Measurements from ENCODE around the gene EHD1.
A peak's percentile ranks its signal among the peaks of the same experiment; 100 is the strongest.
"Not testable (repeated sequence)": the region's sequence is repeated elsewhere in the genome, so short reads cannot be mapped to it uniquely, and the experiment has no call there.

EHD1 gene

DNA sequence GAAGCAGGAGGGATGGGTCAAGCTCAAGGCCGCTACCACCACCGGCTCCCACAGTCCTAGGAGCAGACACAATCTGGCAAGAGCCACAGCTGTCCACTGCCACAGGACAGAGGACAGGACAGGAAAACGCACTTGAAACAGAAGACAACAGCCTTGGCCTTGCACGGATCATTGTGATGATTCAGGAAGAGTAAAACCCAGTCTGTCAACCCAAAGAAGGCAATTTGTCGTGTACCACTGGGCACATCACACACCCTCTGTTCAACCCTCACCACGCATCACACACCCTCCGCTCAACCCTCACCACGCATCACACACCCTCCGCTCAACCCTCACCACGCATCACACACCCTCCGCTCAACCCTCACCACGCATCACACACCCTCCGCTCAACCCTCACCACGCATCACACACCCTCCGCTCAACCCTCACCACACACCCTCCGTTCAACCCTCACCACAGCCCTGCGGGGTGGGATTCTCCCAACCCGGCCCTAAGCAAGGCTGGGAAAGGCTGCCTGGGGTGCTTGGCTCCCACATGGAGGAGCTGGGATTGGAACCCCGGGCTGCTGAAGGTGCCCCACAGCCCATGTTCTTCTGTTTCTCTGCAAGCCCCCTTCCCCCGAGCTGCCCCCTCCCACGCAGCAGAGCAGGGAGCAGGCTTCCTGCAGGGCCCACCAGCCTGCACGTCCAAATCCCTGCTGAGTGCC is 22.7 kb downstream of the EHD1 start:
- no peak for DNase-seq

- peak; percentile 60 for DNase-seq
These were observed 23.6 kb downstream of the EHD1 start for GRCh38 chr11:64854534-64855502.

DNA sequence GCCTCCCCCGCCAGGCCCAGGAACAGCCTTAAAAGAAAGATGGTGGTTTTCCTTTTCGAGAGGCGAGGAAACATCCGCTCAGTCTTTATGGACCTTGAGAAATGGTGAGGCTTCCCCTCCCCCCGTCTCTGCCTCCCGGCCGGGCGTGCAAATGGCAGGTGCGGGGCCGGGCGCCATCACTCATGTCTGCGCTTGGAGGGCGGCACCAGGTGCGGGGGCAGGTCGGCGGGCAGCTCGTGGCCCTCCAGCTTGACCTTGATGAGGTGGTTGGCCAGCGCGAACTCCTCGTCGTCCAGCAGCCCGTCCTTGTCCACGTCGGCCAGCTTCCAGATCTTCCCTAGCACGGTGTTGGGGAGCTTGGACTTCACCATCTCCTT is 24.3 kb downstream of the EHD1 start:
- no peak for DNase-seq

- no peak for DNase-seq
These were observed 24.7 kb downstream of the EHD1 start for GRCh38 chr11:64853709-64854108.

DNA sequence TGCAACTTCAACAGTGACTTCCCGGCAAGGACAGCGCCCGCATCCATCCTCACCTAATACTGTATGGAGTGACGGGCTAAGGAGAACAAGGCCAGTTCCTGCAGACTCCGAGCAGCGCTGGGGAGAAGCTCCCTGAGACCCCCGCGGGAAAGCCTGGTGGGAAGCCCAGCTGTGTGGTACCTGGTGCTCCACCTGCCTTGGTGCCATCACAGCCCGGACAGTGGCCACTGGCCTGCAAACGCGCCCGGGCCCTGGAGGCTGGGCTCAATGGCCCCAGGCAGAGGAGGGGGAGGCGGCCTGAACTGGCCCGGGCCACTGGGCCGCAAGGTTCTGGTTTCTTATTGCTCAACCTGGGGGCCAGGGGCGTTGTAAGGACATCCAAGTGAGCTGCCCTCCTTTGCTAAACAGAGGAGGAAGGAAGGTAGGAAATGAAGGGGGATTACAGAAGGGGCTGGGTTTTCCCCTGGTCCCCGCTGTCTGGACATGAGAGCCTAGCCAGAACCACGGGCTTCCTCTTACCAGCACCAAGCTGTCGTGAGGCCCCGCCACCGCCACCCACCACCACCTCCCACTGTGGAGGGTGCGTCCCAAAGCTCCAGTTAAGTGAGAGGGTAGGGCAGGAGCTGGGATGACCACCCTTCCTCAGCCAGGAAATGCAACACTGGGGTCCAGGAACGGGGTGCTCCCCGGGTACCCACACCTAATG is 25.5 kb downstream of the EHD1 start:
- DNase-seq: no peak

DNA sequence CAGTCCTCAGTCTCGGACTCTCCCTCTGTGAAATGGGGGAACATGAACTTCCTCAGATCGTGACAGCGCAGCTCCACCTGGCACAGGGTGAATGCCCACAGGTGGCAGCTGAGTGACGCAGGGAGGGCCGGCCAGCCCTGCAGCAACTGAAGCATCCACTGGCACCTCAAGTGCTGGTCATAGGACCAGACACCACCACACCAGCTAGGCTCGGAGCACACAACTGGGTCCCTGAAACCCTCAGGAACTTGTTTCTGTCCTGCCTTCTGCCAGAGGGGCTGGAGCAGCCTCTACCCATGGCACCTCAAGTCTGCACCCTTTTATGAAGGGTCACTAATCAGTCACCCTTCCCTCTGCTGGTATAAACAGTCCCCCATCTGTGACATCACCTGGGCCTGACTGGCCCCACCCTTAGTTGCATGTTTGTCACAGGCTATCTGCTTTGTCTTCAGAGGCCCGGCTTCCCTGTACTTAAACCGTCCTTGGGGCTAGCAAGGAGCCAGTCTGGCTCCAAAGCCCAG is 26.5 kb downstream of the EHD1 start:
- DNase-seq: no peak

- DNase-seq: peak; percentile 56
These were observed 27.3 kb downstream of the EHD1 start for GRCh38 chr11:64850979-64851567.

DNA sequence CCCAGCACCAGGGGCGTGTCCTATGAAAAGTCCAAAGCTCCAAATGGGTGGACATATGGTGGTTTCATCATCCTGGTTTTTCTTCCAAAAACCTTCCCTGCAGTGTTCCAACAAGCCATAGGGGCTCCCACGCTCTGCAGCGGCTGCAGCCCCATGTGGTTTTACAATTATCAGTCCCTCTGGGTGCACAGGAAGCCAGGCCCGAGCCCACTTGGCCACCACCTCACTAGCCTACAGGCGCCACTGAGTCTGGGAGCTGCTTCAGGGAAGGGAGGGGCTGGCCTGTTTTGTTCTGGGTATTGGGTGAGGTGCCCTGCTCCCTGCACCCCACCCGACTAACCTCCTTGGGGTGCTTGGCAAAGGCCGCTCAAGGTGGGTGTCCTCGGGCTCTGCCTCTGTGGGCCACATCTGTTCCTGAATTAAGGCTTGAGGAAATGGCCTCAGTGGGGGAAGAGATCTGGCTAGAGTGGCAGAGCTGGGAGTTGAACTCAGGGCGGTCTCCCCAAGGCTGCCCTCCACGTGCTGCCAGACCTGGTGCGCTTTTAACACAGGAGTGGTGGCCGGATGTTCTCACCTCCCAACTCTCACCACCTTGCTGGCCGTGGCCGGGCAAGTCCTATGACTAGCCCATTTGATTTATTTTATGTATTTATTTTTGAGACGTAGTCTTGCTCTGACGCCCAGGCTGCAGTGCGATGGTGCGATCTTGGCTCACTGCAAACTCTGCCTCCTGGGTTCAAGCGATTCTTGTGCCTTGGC is 28.6 kb downstream of the EHD1 start:
- no peak for DNase-seq

DNA sequence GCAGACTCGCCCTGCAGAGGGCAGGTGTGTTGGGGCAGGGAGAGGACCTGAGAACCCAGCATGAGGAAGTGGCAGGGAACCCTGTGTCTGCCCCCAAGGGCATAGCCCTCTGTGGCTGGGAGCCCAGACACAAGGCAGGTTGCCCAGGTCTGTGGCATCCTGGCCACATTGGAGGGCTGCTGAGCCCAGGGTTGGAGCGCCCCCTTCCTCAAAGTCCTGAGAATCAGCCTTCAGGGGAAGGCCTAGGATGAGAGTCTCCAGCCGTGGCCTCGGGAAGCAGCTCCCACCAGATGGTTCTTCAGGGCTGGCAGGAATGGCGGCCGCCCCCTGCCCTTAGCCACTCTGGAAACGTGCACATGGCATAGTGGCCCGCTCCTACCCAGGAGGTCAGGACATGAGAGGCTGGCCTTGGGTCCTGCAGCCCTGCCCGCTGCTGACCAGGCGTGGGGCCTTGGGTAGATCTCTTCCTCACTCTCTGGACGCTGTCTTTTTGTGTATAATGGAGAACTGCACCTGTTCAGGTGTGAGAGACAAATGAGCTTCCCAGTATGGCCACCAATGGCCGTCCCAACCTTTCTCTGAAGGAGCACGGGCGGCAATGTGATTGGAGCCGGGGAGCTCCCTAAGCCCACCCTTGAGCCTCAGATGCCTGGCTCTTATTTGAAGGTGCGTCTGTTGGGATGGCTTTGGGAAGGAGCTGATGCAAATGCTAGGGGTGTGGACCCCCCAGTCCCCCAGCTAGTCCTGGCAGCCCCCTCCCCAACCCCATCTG is 29.4 kb downstream of the EHD1 start:
- DNase-seq: no peak

GRCh38 chr11:64848214-64848825 is 30.1 kb downstream of the EHD1 start:
- no peak for DNase-seq

GRCh38 chr11:64846998-64847666 is 31.3 kb downstream of the EHD1 start:
- DNase-seq: peak; percentile 94

- DNase-seq: not testable (repeated sequence)
These were observed 32.7 kb downstream of the EHD1 start for GRCh38 chr11:64845776-64846129.

DNA sequence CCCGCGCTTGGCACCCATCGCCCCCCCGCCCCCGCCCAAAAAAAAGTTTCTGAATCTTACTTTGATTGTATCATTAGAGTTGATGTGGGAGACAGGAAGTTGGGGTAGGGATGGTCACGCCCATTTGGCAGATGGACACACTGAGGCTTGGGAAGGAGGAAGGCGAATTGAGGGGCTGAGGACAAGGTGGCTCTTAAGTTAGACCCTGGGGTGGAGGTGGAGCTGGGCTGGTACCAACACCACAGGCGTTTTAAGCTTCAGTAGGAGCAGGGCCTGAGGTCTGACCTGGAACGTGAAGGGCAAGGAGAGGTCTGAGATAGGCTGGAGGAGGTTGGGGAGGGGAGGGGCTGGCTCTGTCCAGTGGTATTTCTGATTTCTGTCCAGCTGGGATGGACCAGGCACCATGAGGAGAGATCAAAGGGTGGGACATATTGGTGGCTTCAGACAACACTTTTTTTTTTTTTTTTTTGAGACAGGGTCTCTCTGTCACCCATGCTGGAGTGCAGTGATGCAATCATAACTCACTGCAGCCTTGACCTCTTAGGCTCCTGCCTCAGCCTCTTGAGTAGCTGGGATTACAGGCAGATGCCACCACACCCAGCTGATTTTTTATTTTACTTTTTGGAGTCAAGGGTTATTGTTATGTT is 33.2 kb downstream of the EHD1 start:
- DNase-seq: no peak

DNA sequence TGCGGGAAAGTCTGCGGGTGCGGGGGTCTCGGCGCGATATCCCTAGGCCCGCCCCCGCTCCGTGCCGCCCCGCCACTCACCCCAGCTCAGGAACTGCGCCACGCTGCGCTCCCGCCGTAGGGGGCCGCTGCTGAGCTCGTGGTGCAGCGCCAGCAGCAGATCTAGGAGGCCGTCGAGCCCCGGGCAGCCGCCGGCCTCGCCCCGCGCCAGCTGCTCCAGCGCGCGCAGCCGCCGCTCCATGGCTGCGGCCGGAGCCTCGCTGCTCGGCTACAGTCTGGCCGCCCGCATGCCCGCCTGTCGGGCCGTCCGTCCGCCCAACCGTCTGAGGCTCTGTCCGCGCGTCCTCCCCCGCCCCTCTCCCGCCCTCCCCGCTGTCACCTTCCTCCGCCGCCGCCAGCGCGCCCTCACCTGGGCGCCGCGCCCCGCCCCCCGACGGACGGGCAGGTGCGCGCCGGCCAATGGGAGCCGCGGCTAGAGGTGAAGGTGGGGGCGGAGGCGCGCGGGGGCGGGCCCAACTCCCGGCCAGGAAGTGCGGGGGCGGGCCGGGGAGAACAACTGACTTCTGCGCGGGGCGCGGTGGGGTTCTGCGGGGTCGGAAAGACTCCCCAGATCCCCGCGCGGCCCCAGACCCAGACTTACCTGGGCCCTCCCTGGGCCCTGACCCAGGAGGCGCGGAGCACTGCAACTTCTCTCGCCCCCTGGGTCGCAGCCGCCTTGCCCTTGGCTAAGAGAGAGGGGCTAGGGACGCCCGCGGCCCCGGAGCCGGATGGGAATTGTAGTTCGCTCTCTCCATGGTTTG is 33.9 kb downstream of the EHD1 start, which contains the start of gene CDC42BPG:
Gene CDC42BPG, minus strand, starts transcription at position 324 of the 799 bp plus-strand sequence. Its CDS starts 84 bp downstream, at position 240.
- DNase-seq: peak; percentile 65

DNA sequence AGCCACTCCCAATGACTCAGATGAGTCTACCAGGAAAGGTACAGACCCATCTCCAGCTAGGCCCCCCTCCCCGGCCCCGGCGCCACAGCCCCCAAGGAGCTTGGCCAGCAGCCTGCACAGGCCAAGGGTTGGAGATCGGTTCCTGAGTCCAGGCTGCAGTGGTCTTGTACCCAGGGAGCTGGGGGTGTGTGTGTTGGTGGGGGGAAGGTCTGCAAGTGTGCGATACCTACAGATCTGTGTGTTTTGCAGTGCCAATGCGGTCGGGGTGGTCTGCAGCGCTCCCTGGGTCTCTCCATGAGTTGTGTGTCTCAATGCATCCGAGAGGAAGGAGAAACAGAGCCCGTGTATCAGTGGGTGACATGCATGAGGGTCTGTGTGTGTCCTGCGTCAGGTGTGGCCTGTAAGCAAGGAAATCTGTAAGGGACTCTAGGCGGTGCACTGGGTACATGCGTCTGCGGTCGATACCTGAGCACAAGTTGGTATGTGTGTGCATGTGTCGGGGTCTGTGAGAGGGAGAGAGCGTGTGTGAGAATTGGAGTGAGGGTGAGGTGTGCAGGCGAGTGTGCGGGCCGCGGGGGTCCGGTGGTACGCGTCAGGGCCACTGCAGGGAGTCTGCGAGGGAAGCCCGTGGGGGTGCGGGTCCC is 34.6 kb downstream of the EHD1 start:
- no peak for DNase-seq

- DNase-seq: no peak
These were observed 35.4 kb downstream of the EHD1 start for GRCh38 chr11:64842851-64843685.

- no peak for DNase-seq
These were observed 36.1 kb downstream of the EHD1 start for GRCh38 chr11:64842366-64842759.

Data from stimulated activated CD4-positive, alpha-beta T cell treated with anti-CD3 and anti-CD28 coated beads, Interleukin-4, amount 100 ng/mL, for 24 hours (primary cell).